HG03103 (cell line): ENCODE data around the gene C2orf42.
A peak's percentile ranks its signal among the peaks of the same experiment; 100 is the strongest.
"Not testable (repeated sequence)": the region's sequence is repeated elsewhere in the genome, so short reads cannot be mapped to it uniquely, and the experiment has no call there.

Experiments used
- ATAC-seq: cut with Tn5 transposase; IDR thresholded peaks from one replicate; pipeline ENCODE4 v1.9.1; 2021; ENCODE audit warnings: low read depth; ENCODE audit not compliant: unreplicated experiment

Gene C2orf42

GRCh38 chr2:70190418-70191243, at the start of gene C2orf42:
C2orf42 (minus strand) TSS chr2:70191019; CDS start chr2:70181985, 9,034 bp downstream.
- peak; percentile 77 for ATAC-seq

DNA sequence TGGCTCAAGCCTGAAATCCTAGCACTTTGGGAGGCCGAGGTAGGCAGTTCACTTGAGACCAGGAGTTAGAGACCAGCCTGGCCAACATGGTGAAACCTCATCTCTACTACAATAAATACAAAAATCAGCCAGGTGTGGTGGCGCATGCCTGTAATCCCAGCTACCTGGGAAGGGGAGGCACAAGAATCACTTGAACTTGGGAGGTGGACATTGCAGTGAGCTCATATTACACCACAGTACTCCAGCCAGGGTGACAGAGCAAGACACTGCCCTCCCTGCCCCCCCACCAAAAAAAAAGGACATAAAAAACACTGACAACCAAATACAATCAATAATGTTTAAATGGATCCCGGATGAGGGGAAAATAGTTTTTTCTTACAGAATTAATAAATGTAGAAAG, 49.8 kb upstream of the C2orf42 start:
- no peak for ATAC-seq

DNA sequence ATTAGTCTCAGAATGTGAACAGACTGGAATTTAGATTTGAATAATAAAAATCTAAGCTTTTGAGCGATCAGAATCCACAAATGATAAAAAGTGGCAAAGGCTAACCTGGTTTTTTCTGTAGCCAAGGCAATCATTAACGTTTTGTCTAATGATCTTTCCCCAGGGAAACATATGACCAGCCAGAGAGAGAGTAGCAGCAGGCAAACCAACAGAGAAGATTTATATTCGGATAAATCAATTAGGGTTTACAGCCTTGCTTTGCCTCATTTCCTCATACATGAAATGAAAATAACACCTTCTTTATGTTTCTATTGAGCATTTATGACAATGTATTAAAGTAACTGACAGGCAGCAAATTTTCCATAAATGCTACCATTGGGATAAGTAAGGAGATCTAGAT, 43.1 kb upstream of the C2orf42 start:
- no peak for ATAC-seq

- no peak for ATAC-seq
Observed at GRCh38 chr2:70226781-70227180, 36.0 kb upstream of the C2orf42 start.

- not testable (repeated sequence) for ATAC-seq
Observed at GRCh38 chr2:70223305-70223704, 32.5 kb upstream of the C2orf42 start.

GRCh38 chr2:70214953-70215549, 24.2 kb upstream of the C2orf42 start:
- no peak for ATAC-seq

DNA sequence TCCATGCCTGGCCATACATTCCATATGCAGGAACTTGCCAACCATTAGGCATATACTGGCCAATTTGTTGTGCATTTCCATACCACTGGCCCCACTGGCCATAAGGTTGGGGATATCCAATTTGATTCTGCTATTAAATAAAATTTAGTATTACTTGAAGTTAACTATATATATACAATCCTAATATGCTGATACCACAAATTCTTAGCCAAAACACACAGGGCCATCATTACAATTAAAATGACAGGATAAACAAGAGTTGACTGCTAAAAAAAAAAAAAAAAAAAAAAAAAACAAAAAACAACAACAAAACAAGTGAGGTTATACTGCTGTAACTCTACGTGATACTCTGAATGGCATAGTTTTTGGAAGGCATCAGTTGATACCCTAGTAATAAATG, 23.5 kb upstream of the C2orf42 start:
- ATAC-seq = no peak

DNA sequence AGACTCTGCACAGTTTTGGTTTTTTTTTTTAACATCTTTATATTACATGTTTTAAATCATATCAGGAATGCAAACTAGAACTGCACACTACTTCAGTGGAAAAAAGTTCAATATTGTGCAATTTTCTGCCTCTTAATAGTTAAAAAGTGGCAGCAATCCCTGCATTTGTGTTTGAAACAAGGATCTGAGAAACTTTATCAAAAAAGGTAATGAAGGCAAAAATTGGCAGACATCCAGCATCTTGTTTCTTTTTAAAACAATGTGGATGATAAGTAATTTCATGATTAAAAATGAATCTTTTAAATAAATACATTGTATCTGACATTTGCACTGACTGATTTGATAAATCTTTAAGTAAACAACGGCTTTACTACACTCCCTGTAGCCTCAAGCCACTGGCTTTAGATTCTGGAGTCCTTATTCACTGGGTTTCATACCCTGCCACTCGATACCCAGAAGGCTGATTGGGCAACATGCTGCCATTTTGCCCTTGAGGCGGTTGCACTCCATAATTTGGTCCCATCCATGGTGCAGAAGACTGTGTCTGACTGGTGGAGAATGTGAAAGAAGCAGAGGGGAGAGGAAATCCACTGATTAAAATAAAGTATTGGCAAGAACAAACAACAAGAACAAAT, 21.6 kb upstream of the C2orf42 start:
- no peak for ATAC-seq

GRCh38 chr2:70211595-70211994, 20.8 kb upstream of the C2orf42 start:
- no peak for ATAC-seq

GRCh38 chr2:70204452-70204851, 13.6 kb upstream of the C2orf42 start:
- no peak for ATAC-seq

DNA sequence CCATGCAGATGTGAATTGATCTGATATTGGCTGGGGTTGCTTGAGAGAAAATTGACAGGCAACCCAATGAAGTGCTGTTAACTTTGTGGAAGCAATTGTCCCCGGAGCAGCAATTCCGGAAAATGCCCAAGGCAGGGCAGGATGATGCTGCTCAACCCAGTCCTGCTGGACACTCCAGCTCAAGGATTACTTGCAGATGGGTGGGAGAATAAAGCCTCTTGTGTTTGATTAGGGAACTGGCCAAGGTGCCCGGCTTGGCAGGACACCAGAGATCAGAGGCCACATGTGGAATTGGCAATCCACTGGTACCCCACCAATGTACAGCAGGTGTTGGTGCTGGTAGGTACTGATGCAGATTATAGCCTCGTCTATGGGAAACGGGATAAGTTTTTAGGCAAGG, 12.3 kb upstream of the C2orf42 start:
- ATAC-seq = no peak

DNA sequence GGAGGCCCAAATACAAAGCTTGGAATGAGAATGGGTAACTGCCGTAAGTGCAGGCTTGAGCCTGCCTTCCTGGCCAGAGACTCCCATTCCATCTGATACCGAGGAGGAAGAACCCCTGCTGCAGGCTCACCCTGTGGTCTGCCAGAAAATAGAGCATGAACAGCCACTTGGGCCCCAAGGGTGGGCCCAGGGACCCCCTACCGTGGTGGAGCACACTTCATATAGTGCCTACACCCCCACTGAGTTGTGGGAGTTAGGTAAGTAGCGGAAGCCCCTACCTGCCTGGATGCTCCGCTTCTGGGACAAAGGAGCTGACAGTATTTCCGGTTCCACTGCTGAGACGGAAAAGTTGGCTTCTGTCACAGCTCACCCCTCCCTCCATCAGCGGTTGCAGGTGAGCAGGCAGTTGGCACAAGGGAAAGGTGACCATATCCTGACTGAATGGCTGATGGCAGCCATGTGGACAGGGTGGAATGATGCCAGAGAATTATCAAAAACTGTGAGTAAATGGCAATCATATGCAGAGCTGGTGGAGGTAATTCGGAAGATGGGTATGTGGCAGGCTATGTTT, 11.5 kb upstream of the C2orf42 start:
- ATAC-seq = no peak

DNA sequence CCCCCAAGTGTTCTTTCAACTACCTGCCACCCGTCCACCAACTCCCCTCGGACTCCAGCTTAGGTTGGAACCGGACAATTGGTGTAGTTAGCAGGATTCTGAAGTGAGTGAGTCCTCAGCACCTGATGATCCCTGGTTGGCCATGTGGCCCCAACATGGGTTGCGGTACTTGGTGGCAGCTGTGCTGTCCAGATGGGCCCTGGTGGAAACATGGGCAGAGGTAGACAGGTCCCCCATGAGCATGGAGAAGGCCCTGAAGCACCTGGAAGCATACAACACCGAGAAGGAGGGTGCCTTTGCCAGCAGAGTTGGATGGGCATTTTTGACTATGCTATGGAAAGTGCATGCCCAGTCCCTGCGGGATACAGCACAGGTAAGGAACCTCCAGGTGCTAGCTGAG, 11.0 kb upstream of the C2orf42 start:
- ATAC-seq = no peak

GRCh38 chr2:70201225-70201768, 10.5 kb upstream of the C2orf42 start:
- no peak for ATAC-seq

DNA sequence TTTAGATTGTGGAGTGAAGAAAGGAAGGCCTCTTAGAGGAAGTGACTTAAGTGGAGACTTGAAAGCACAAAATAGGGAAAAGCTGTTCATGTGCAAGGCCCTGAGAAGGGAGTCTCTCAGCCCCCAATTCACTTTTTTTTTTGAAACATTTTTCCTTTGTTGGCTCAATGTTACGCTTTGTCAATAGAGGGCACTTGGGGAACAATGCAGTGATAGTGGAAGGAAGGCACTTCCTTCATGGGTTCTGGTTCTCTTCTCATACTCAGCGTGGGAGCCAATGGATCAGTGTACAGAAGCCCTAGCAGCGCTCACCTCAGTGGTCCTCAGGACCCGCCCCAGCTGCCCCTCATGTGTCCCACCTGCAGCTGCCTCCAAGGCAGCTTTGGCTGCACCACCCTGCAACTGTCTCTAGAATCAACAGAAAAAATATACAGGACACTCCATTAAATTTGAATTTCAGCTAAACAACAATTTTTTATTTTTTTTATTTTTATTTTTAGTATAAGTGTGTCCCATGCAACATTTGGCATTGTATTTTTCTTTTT, 8.6 kb upstream of the C2orf42 start:
- ATAC-seq = no peak

DNA sequence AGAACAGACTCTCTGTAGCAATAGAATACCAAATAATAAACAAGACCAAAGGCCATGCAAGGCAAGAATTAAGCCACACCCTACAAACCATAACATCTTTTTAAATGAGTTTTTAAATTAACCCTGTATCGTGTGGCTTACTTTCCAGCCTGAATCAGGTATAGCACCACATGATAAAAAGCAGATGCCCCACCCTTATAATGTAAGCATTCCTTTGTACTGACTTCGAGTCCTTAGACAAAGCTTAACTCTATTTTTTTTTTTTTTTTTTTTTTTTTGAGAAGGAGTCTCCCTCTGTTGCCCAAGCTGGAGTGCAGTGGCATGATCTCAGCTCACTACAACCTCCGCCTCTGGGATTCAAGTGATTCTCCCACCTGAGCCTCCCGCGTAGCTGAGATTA, 1.7 kb upstream of the C2orf42 start:
- no peak for ATAC-seq

GRCh38 chr2:70191244-70191735, 471 bp upstream of the C2orf42 start:
- no peak for ATAC-seq

- ATAC-seq = no peak
Observed at GRCh38 chr2:70188460-70188859, 2.4 kb downstream of the C2orf42 start.

GRCh38 chr2:70187170-70187569, 3.6 kb downstream of the C2orf42 start:
- not testable (repeated sequence) for ATAC-seq

DNA sequence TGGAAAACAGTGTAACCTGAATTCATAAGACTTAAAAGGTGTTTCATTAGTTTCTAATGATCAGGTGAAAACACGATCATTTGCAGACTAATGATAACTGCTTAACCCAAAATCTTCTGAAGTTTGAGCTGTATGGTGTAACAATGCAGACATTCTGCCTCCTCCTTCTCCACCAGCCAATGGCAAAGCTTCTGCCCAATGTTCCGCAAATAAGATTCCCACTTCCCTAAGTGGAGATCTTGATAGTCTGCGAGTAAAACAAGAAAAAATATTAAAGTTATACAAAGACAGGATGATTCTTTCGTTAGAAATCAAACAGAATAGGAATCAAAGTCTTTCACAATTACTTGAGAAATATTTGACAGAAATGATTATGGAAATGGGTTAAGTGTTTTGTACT, 8.1 kb downstream of the C2orf42 start:
- no peak for ATAC-seq
